H1 (cell line): ENCODE results near the gene LTBP3. TPM values are rescaled to one million over a fixed set of nuclear protein-coding genes. Genes with fewer than 3 reads are reported as not detected.
A peak's percentile ranks its signal among the peaks of the same experiment; 100 is the strongest.

Experiments used
- CTCF ChIA-PET: fragments of 300-600 bp; sonication (Branson Sonifier 250); formaldehyde crosslinking; loops from one replicate; lab custom pipeline; 2021; ENCODE audit not compliant: partially characterized antibody; lab: Charles Lee
- POLR2A ChIA-PET: fragments of 300-600 bp; sonication (Branson Sonifier 250); formaldehyde crosslinking; loops from one replicate; lab custom pipeline; 2021; ENCODE audit warnings: inconsistent platforms; ENCODE audit not compliant: partially characterized antibody; lab: Charles Lee
- DNase-seq, 2 experiments: peaks; one replicate each; pipeline versions ENCODE4 v3.0.0 to v3.0.0-alpha.2; 2010 to 2022; ENCODE audit warnings: low spot score in 2 of 2, low read depth in 1 of 2, mixed read lengths in 1 of 2
- FAIRE-seq: peaks from 2 replicates; lab custom pipeline; 2011; peaks lifted over from hg19 to GRCh38; lab: Jason Lieb, UNC
- H2AFZ ChIP-seq: 2 replicates; pipeline ENCODE4 v1.8.1; 2012; ENCODE audit warnings: low read length, inconsistent platforms
- H2AK5ac ChIP-seq: 2 replicates; pipeline ENCODE4 v1.6.1; 2013; ENCODE audit warnings: low read depth, low read length
- H2BK120ac ChIP-seq: replicated peaks from 2 replicates; pipeline ENCODE3; 2013; ENCODE audit warnings: low read depth, low read length, inconsistent platforms
- H2BK12ac ChIP-seq: 2 replicates; pipeline ENCODE4 v1.6.1; 2013; ENCODE audit warnings: low read depth, low read length
- H2BK15ac ChIP-seq: 2 replicates; pipeline ENCODE4 v1.6.1; 2013; ENCODE audit warnings: low read length
- H2BK20ac ChIP-seq: 2 replicates; pipeline ENCODE4 v1.6.1; 2013; ENCODE audit warnings: low read length
- H2BK5ac ChIP-seq: 2 replicates; pipeline ENCODE4 v1.6.1; 2013; ENCODE audit warnings: low read depth, low read length
- H3K14ac ChIP-seq: 2 replicates; pipeline ENCODE4 v1.6.1; 2013; ENCODE audit warnings: inconsistent platforms; ENCODE audit not compliant: insufficient read length
- H3K18ac ChIP-seq: 2 replicates; pipeline ENCODE4 v1.6.1; 2013; ENCODE audit warnings: low read length; ENCODE audit errors: extremely low read depth
- H3K23ac ChIP-seq: 2 replicates; pipeline ENCODE4 v1.6.1; 2013; ENCODE audit warnings: inconsistent platforms; ENCODE audit not compliant: insufficient read length
- H3K23me2 ChIP-seq: 2 replicates; pipeline ENCODE4 v1.6.1; 2013; ENCODE audit warnings: low read depth, low read length
- H3K27ac ChIP-seq: 2 replicates; pipeline ENCODE4 v1.6.1; 2011; ENCODE audit warnings: low read depth, low read length, inconsistent platforms
- H3K27me3 ChIP-seq, 4 experiments: replicated peaks in 1 of 4; 1 replicate in 1 of 4; 2 replicates in 3 of 4; pipeline versions ENCODE4 v1.6.1 to v1.8.1; 2011 to 2013; ENCODE audit warnings: low read length in 3 of 4, mild to moderate bottlenecking in 3 of 4, inconsistent platforms in 2 of 4, mixed read lengths in 2 of 4, moderate library complexity in 1 of 4; ENCODE audit not compliant: control insufficient read depth in 3 of 4, insufficient read depth in 3 of 4; ENCODE audit errors: extremely low read depth in 1 of 4
- H3K36me3 ChIP-seq, 4 experiments: 2 replicates each; pipeline versions ENCODE4 v1.6.1 to v1.8.1; 2011 to 2013; ENCODE audit warnings: mild to moderate bottlenecking in 4 of 4, low read length in 3 of 4, moderate library complexity in 2 of 4, control low read depth in 1 of 4, inconsistent platforms in 1 of 4; ENCODE audit not compliant: insufficient read depth in 4 of 4, control insufficient read depth in 2 of 4
- H3K4ac ChIP-seq: replicated peaks from 2 replicates; pipeline ENCODE3; 2013; ENCODE audit warnings: low read length, low read depth, mixed read lengths, inconsistent platforms; ENCODE audit not compliant: insufficient read length
- H3K4me1 ChIP-seq, 4 experiments: replicated peaks in 1 of 4; 1 replicate in 1 of 4; 2 replicates in 3 of 4; pipeline versions ENCODE4 v1.6.1 to v1.8.1; 2011 to 2013; ENCODE audit warnings: low read length in 3 of 4, inconsistent platforms in 2 of 4, mixed read lengths in 1 of 4; ENCODE audit not compliant: insufficient read depth in 4 of 4, control insufficient read depth in 3 of 4
- H3K4me2 ChIP-seq, 2 experiments: 2 replicates each; pipeline versions ENCODE4 v1.6.1 to v1.8.1; 2011 to 2013; ENCODE audit warnings: low read depth in 2 of 2, low read length in 2 of 2, control low read depth in 1 of 2, inconsistent platforms in 1 of 2, mild to moderate bottlenecking in 1 of 2; ENCODE audit not compliant: insufficient read depth in 1 of 2
- H3K4me3 ChIP-seq, 4 experiments: fragments of 200-600, 300-600 bp in 1 of 4; sonication (generic), shearing (Covaris generic), sonication (Bioruptor Twin) in 1 of 4; 2 replicates each; pipeline versions ENCODE4 v1.5.1 to v1.8.1; 2011 to 2016; ENCODE audit warnings: low read length in 4 of 4, low read depth in 3 of 4, control low read depth in 2 of 4, inconsistent platforms in 2 of 4, mild to moderate bottlenecking in 2 of 4, mixed read lengths in 1 of 4, moderate library complexity in 1 of 4; ENCODE audit not compliant: insufficient read depth in 2 of 4; ENCODE audit errors: extremely low read depth in 1 of 4
- H3K56ac ChIP-seq: replicated peaks from 2 replicates; pipeline ENCODE3; 2013; ENCODE audit warnings: low read depth, mild to moderate bottlenecking, mixed read lengths, low read length, inconsistent platforms; ENCODE audit not compliant: insufficient read length
- H3K79me1 ChIP-seq: 2 replicates; pipeline ENCODE4 v1.6.1; 2013; ENCODE audit warnings: low read depth, low read length, control low read depth
- H3K79me2 ChIP-seq, 2 experiments: 2 replicates each; pipeline versions ENCODE4 v1.6.1 to v1.8.1; 2012 to 2013; ENCODE audit warnings: low read length in 2 of 2, mild to moderate bottlenecking in 2 of 2, inconsistent platforms in 1 of 2; ENCODE audit not compliant: insufficient read depth in 2 of 2, control insufficient read depth in 1 of 2
- H3K9ac ChIP-seq, 4 experiments: replicated peaks in 1 of 4; 1 replicate in 1 of 4; 2 replicates in 3 of 4; pipeline versions ENCODE4 v1.6.1 to v1.8.1; 2011 to 2013; ENCODE audit warnings: low read depth in 3 of 4, low read length in 3 of 4, control low read depth in 2 of 4, mild to moderate bottlenecking in 2 of 4, moderate library complexity in 2 of 4, inconsistent platforms in 1 of 4; ENCODE audit errors: extremely low read depth in 1 of 4
- H3K9me3 ChIP-seq, 2 experiments: 2 replicates each; pipeline versions ENCODE4 v1.6.1 to v1.8.1; 2012 to 2013; ENCODE audit warnings: mild to moderate bottlenecking in 2 of 2, moderate library complexity in 2 of 2, control low read depth in 1 of 2, inconsistent platforms in 1 of 2, low read depth in 1 of 2, low read length in 1 of 2, mixed read lengths in 1 of 2; ENCODE audit not compliant: insufficient read depth in 2 of 2
- H4K20me1 ChIP-seq, 2 experiments: replicated peaks in 1 of 2; 2 replicates each; pipeline versions ENCODE3 to v1.8.1; 2011 to 2013; ENCODE audit warnings: inconsistent platforms in 2 of 2, low read length in 2 of 2, mild to moderate bottlenecking in 1 of 2; ENCODE audit not compliant: insufficient read depth in 2 of 2, control insufficient read depth in 1 of 2
- H4K5ac ChIP-seq: 2 replicates; pipeline ENCODE4 v1.6.1; 2013; ENCODE audit warnings: low read length, low read depth, mixed read lengths, inconsistent platforms; ENCODE audit not compliant: insufficient read length
- H4K8ac ChIP-seq: 2 replicates; pipeline ENCODE4 v1.8.0; 2013; ENCODE audit warnings: mild to moderate bottlenecking, moderate library complexity, low read length, inconsistent platforms; ENCODE audit not compliant: insufficient read depth; ENCODE audit errors: extremely low read depth
- H4K91ac ChIP-seq: replicated peaks from 2 replicates; pipeline ENCODE3; 2013; ENCODE audit warnings: low read length, mixed read lengths, inconsistent platforms; ENCODE audit not compliant: insufficient read length
- BRCA1 ChIP-seq: IDR thresholded peaks from 2 replicates; pipeline ENCODE4 v1.6.1; 2012; ENCODE audit warnings: low read depth, low read length, improper control_type of control experiment
- EZH2 ChIP-seq: fragments of 200-600 bp; sonication (generic); IDR thresholded peaks from 2 replicates; pipeline ENCODE4 v1.7.1; 2012; ENCODE audit warnings: low read depth, mild to moderate bottlenecking, moderate library complexity, low read length, inconsistent platforms; ENCODE audit not compliant: severe bottlenecking
- KDM4A ChIP-seq: IDR thresholded peaks from one replicate; pipeline ENCODE4 v1.7.1; 2012; ENCODE audit warnings: low read depth, mild to moderate bottlenecking, moderate library complexity, low read length, inconsistent platforms; ENCODE audit not compliant: severe bottlenecking
- KDM5A ChIP-seq: fragments of 200-600 bp; IDR thresholded peaks from 2 replicates; pipeline ENCODE4 v1.7.1; 2012; ENCODE audit warnings: mild to moderate bottlenecking, low read length, inconsistent platforms, mixed read lengths
- POLR2A ChIP-seq, 2 experiments: IDR thresholded peaks; 1 replicate in 1 of 2; 2 replicates in 1 of 2; pipeline ENCODE4 v1.6.1; 2011; ENCODE audit warnings: low read depth in 2 of 2, low read length in 2 of 2, mild to moderate bottlenecking in 2 of 2; ENCODE audit errors: control extremely low read depth in 1 of 2
- TBP ChIP-seq: IDR thresholded peaks from 2 replicates; pipeline ENCODE4 v1.6.1; 2011; ENCODE audit warnings: low read depth, low read length, improper control_type of control experiment
- ZNF274 ChIP-seq: IDR thresholded peaks from 2 replicates; pipeline ENCODE4 v1.7.0; 2012; ENCODE audit warnings: low read length, borderline replicate concordance; ENCODE audit errors: extremely low read depth
- WGBS, 2 experiments: shearing (Covaris generic) in 1 of 2; methylation state at CpG; one replicate each; pipeline versions ENCODE4 v1.1.6 to v1.1.7; 2013 to 2015; ENCODE audit warnings: low lambda C conversion rate in 2 of 2, mixed read lengths in 2 of 2, inconsistent platforms in 1 of 2, low coverage in 1 of 2, missing lambda C conversion rate in 1 of 2; ENCODE audit not compliant: insufficient replicate concordance in 2 of 2, insufficient coverage in 1 of 2, insufficient read length in 1 of 2; ENCODE audit errors: extremely low coverage in 1 of 2, missing lambda C conversion rate in 1 of 2; 5-methylcytosine and 5-hydroxymethylcytosine counted together
- polyA plus RNA-seq, 7 experiments: library from polyadenylated mRNA; depleted of rRNA in 3 of 7; stranded (reverse) in 5 of 7; unstranded in 2 of 7; fragments of >200 nt in 5 of 7; fragments of 200-250 nt in 2 of 7; gene quantifications; 1 replicate in 5 of 7; 2 replicates in 1 of 7; 4 replicates in 1 of 7; pipeline versions ENCODE4 v1.2.1 to v1.2.3, GENCODE V29; 2011 to 2013; ENCODE audit warnings: missing spikeins in 2 of 7, mixed read lengths in 2 of 7
- total RNA-seq: library from RNA; stranded (reverse); fragmentation: NEBNext Ultra II Directional; extraction: Animal tissue kit (Norgen Biotek cat#: 25700); gene quantifications from 2 replicates; pipeline ENCODE4 v1.2.1, GENCODE V29; 2021
- TF ChIP-seq, protein P1 (sequence below): IDR thresholded peaks from 2 replicates; pipeline ENCODE4 v1.6.1; 2012; ENCODE audit warnings: inconsistent platforms

LTBP3 gene
- total and polyA plus RNA-seq, 2 of the 8 experiments (the other 6 are each of a cell fraction or from before 2014, with no cell fraction given) = 12.8 to 17.8 TPM

DNA sequence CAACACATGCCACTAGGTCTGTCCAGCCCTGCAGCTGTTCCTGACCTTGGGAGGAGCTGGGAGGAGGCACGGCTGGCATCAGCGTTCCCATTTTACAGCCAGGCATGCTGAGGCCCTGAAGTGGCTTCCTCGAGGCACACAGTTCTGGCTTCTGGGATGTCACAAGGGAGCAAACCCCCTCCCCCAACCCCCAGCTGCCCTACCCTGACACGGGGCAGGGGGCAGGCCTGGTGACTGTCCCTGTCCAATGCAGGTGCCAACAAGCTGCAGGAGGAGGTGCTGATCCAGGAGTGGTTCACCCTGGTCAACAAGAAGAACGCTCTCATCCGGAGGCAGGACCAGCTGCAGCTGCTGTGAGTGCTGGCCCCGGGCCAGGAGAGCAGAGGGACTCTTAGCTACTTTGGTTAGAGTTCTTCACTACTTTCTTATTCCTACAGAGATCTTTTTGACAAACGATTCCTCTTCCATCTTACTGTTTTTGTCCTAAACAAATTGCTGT, 32.1 kb upstream of the LTBP3 start:
- Histone ChIP-seq H3K27ac (no peak overlapping the region), H3K9ac (no peak overlapping the region), H3K18ac (no peak overlapping the region), H3K79me2 (no peaks in the 10 kb centered on the region), H4K5ac (no peak overlapping the region), H3K23ac (no peak overlapping the region), H3K27me3 (peaks cover 13 to 41% (median 34%) of the 10 kb centered on the region in 4 experiments), H2BK5ac (no peak overlapping the region), H2BK20ac (no peak overlapping the region), H2BK12ac (no peak overlapping the region), H3K36me3 (no peaks in the 10 kb centered on the region), H2AFZ (no peak overlapping the region), H4K20me1 (peaks cover 2% of the 10 kb centered on the region in 2 experiments), H2BK15ac (peak overlapping the region; percentile 46; the same call in 1 of the 2 replicates), H3K4me2 (no peak overlapping the region), H3K4ac (no peak overlapping the region), H3K14ac (no peak overlapping the region), H3K56ac (no peak overlapping the region), H3K9me3 (no peaks in the 10 kb centered on the region), H3K4me1 (peaks cover 3 to 22% (median 10%) of the 10 kb centered on the region in 4 experiments), H2AK5ac (no peak overlapping the region), H4K91ac (no peak overlapping the region), H3K23me2 (peaks cover 9% of the 10 kb centered on the region; the same call in 1 of the 2 replicates), H3K79me1 (no peaks in the 10 kb centered on the region), H4K8ac (peak overlapping the region; percentile 69; the same call in 1 of the 2 replicates), H2BK120ac (no peak overlapping the region), H3K4me3 (no peak overlapping the region)
- DNase-seq (no peak), FAIRE-seq (no peak)
- WGBS, 2 experiments = 92% methylated on average over 7 of the region's 8 CpGs; no CpG with 5 or more reads in 1 of the 2 experiments
- CTCF ChIA-PET = interaction anchor here (0.5 to 14.5 kb wide), 14 partner anchors 12 to 261 kb away, joined by 3 to 227 read pairs (median 5); partner anchors contain the start of genes EHBP1L1, FAM89B, MAP3K11 and PCNX3
- POLR2A ChIA-PET = interaction anchor here (1.0 to 6.8 kb wide), 6 partner anchors 10 to 130 kb away, joined by 3 to 41 read pairs (median 16); partner anchors contain the start of genes EHBP1L1, FAM89B, MAP3K11 and PCNX3
- TF ChIP-seq ZNF274 = no peak
- no peak for TF ChIP-seq POLR2A (IDR thresholded peaks at IDR 0.05; ENCODE audit: control extremely low read depth in 1 of 2, low read depth in 2 of 2, low read length in 2 of 2)
- no peak for TF ChIP-seq KDM4A
- TF ChIP-seq, protein P1, sequence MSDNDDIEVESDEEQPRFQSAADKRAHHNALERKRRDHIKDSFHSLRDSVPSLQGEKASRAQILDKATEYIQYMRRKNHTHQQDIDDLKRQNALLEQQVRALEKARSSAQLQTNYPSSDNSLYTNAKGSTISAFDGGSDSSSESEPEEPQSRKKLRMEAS = no peak
- no peak for TF ChIP-seq EZH2
- TF ChIP-seq TBP = no peak
- TF ChIP-seq BRCA1 = no peak
- no peak for TF ChIP-seq KDM5A
